Left lung (tissue), 10 donors: ENCODE data around the gene E2F3. TPM values are rescaled to one million over a fixed set of nuclear protein-coding genes. Genes with fewer than 3 reads are reported as not detected.
A peak's percentile ranks its signal among the peaks of the same experiment; 100 is the strongest.

ENCODE experiments used
- ATAC-seq: fragments of 200-7000 bp; cut with Tn5 transposase; one replicate; pipeline ENCODE4 v1.9.1; 2020; ENCODE audit warnings: moderate library complexity
- DNase-seq, 4 donors: peaks; one replicate each; pipeline ENCODE4 v3.0.0-alpha.2; 2013 to 2020
- H3K27ac ChIP-seq, 2 donors: fragments of 200-600 bp; sonication (generic) in 1 of 2; one replicate each; pipeline versions ENCODE4 v1.5.0 to v1.8.0; 2020 to 2021
- H3K27me3 ChIP-seq, 2 donors: fragments of 200-600 bp; sonication (generic) in 1 of 2; one replicate each; pipeline versions ENCODE4 v1.5.0 to v1.8.0; 2020 to 2021
- H3K36me3 ChIP-seq, 2 donors: fragments of 200-600 bp; sonication (generic) in 1 of 2; one replicate each; pipeline versions ENCODE4 v1.5.0 to v1.8.0; 2020 to 2021
- H3K4me1 ChIP-seq, 2 donors: fragments of 200-600 bp; one replicate each; pipeline ENCODE4 v1.8.0; 2021
- H3K4me3 ChIP-seq, 2 donors: fragments of 200-600 bp; sonication (generic) in 1 of 2; one replicate each; pipeline versions ENCODE4 v1.5.0 to v1.8.0; 2020 to 2021; ENCODE audit warnings: mild to moderate bottlenecking in 1 of 2
- H3K9me3 ChIP-seq, 2 donors: fragments of 200-600 bp; sonication (generic) in 1 of 2; one replicate each; pipeline versions ENCODE4 v1.5.0 to v1.8.0; 2020 to 2021
- CTCF ChIP-seq, 2 donors: fragments of 200-600 bp; sonication (generic) in 1 of 2; IDR thresholded peaks; one replicate each; pipeline versions ENCODE4 v1.5.0 to v1.8.0; 2021; ENCODE audit warnings: antibody characterized with exemption in 2 of 2
- intact Hi-C, 2 donors: fragments of 100-400 bp; cut with DNase I; formaldehyde crosslinking; loops; one replicate each; pipeline versions ENCODE4 v1.11.2 to v1.14.2; 2022
- polyA plus RNA-seq, 6 donors: library from polyadenylated mRNA; unstranded; fragments of 120-200 nt; gene quantifications; one replicate each; pipeline ENCODE4 v1.2.1, GENCODE V29; 2013; ENCODE audit not compliant: insufficient read length in 6 of 6
- total RNA-seq, 2 donors: library from RNA; stranded (reverse); fragmentation: NEBNext Ultra II Directional; extraction: Animal tissue kit (Norgen Biotek cat#: 25700); gene quantifications; one replicate each; pipeline ENCODE4 v1.2.1, GENCODE V29; 2021
- donor health status: DM: no; HTN: yes; CAD: no.
- donor health status: DM: no; HTN: no; CAD: no.

Gene E2F3
- total and polyA plus RNA-seq, 8 donors = 11.4 to 18.6 (median 15.1) TPM

DNA sequence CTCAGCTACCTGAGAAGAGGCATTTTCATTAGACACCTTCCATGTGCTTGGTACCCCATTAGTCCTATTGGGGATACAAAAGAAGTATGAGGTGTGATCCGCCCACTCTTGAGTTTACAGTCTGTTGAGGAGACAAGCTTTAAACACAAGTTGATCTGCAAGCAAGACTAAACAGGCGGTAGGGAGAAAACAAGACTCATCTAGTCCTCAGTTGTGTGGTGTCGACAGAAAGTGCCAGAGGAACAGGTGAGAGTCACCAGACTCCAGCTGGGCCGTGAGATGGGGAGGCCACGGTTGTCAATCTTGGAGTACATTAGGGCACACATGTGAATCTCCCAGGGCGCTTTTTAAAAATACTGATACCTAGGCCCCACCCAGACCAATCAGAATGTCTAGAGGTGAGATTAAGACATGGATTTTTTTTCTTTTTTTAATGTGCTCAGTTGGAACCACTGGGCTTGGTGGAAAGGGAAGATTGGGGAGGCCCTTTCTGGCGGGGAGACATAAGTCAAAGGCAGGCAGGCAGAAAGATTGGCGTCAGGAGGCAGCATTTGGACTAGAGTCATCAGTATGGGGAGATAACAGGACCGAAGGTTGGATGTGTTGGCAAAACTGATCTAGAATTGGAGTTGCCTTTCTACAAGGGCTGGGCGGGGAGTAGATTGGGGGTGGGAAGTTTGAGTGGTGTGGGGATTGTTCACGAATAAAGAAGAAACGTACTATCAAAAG, 10.4 kb downstream of the E2F3 start:
- Histone ChIP-seq H3K9me3 (no peaks in the 10 kb centered on the region), H3K4me1 (peaks cover 0 to 73% of the 10 kb centered on the region in 2 donors), H3K36me3 (no peaks in the 10 kb centered on the region), H3K27me3 (no peaks in the 10 kb centered on the region), H3K27ac (peak overlapping the region in 1 of 2 donors; percentile 53), H3K4me3 (no peak overlapping the region)
- no peak for DNase-seq
- intact Hi-C loops = no loop called here
- ATAC-seq = no peak
- no peak for TF ChIP-seq CTCF (IDR thresholded peaks at IDR 0.05)

DNA sequence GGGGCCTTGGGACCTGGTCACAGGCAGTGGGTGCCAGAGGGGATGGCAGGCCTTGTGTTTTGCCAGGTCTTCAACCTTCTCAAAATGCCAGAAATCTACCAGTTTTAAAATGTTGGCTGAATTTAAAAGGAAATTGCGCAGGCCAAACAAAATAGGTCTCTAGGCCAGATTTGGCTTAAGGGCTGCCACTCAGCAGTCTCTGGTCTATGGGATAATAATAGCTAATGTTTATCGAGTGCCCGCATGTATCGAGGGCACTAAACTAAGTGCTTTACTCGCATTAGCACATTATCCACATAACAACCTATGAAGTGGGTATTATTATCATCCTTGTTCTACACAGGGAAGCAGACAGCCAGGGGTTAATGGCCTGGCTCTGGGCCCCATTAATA, 11.0 kb downstream of the E2F3 start:
- intact Hi-C loops = no loop called here
- Histone ChIP-seq H3K4me1 (peaks cover 0 to 72% of the 10 kb centered on the region in 2 donors), H3K27ac (no peak overlapping the region), H3K27me3 (no peaks in the 10 kb centered on the region), H3K4me3 (no peak overlapping the region), H3K36me3 (no peaks in the 10 kb centered on the region), H3K9me3 (no peaks in the 10 kb centered on the region)
- TF ChIP-seq CTCF (IDR thresholded peaks at IDR 0.05) = no peak
- DNase-seq = no peak
- no peak for ATAC-seq

- no peak overlapping the region for H3K4me3 ChIP-seq
- peaks cover 0 to 73% of the 10 kb centered on the region in 2 donors for H3K4me1 ChIP-seq
- ATAC-seq (no peak), DNase-seq (no peak)
- no peak for TF ChIP-seq CTCF (IDR thresholded peaks at IDR 0.05)
- no peaks in the 10 kb centered on the region for H3K36me3 ChIP-seq
- no peaks in the 10 kb centered on the region for H3K9me3 ChIP-seq
- H3K27me3 ChIP-seq = no peaks in the 10 kb centered on the region
- intact Hi-C loops = no loop called here
- H3K27ac ChIP-seq = no peak overlapping the region
These were observed 12.1 kb downstream of the E2F3 start for GRCh38 chr6:20413826-20414225.

GRCh38 chr6:20414711-20415110, 13.0 kb downstream of the E2F3 start:
- ATAC-seq = no peak
- H3K4me1 ChIP-seq = peaks cover 0 to 72% of the 10 kb centered on the region in 2 donors
- no peaks in the 10 kb centered on the region for H3K27me3 ChIP-seq
- no peak overlapping the region for H3K27ac ChIP-seq
- intact Hi-C loops = no loop called here
- no peak overlapping the region for H3K4me3 ChIP-seq
- H3K9me3 ChIP-seq = no peaks in the 10 kb centered on the region
- DNase-seq = no peak
- no peak for TF ChIP-seq CTCF (IDR thresholded peaks at IDR 0.05)
- H3K36me3 ChIP-seq = no peaks in the 10 kb centered on the region

DNA sequence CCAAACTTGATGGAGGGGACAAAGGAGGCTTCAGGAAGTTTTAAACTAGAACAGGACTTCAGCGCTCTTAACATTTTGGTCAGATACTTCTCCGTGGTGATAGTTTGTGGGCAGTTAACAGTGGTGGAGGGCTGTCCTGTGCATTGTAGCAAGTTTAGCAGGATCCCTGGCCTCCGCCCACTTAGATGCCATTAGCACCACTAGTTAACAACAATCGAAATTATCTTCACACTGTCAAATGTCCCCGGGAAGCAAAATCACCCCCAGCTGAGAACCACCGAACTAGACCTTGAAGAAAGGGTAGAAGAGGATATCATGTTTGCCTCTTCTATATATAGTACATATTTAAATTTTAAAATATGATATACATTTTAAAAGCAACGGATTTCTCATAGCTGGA, 13.6 kb downstream of the E2F3 start:
- Histone ChIP-seq H3K4me1 (peaks cover 0 to 69% of the 10 kb centered on the region in 2 donors), H3K9me3 (no peaks in the 10 kb centered on the region), H3K27ac (peak overlapping the region in 1 of 2 donors; percentile 35), H3K36me3 (no peaks in the 10 kb centered on the region), H3K4me3 (no peak overlapping the region), H3K27me3 (no peaks in the 10 kb centered on the region)
- DNase-seq (no peak), ATAC-seq (no peak)
- TF ChIP-seq CTCF (IDR thresholded peaks at IDR 0.05) = no peak
- intact Hi-C loops = no loop called here
